Thyroid gland (tissue), 4 donors: ENCODE results near the gene TSPAN16. TPM values are rescaled to one million over a fixed set of nuclear protein-coding genes. Genes with fewer than 3 reads are reported as not detected.
A peak's percentile ranks its signal among the peaks of the same experiment; 100 is the strongest.

Source experiments
- DNase-seq, 2 donors: peaks; one replicate each; pipeline ENCODE4 v3.0.0-alpha.2; 2019
- H3K27ac ChIP-seq, 3 donors: fragments of 200-600 bp; sonication (generic); 1 replicate in 2 of 3; 2 replicates in 1 of 3; pipeline ENCODE4 v1.5.1; 2016 to 2019; ENCODE audit warnings: mild to moderate bottlenecking in 1 of 3, moderate library complexity in 1 of 3
- H3K27me3 ChIP-seq: fragments of 200-600 bp; sonication (generic); one replicate; pipeline ENCODE4 v1.5.1; 2019
- H3K36me3 ChIP-seq, 2 donors: fragments of 200-600 bp; sonication (generic); one replicate each; pipeline ENCODE4 v1.5.1; 2016 to 2019
- H3K4me1 ChIP-seq, 2 donors: fragments of 200-600 bp; sonication (generic); one replicate each; pipeline ENCODE4 v1.5.1; 2017 to 2019
- H3K4me3 ChIP-seq, 3 donors: fragments of 200-600 bp; sonication (generic); replicated peaks in 1 of 3; 1 replicate in 2 of 3; 2 replicates in 1 of 3; pipeline ENCODE4 v1.5.1; 2016; ENCODE audit warnings: mild to moderate bottlenecking in 1 of 3
- H3K9me3 ChIP-seq: fragments of 200-600 bp; sonication (generic); one replicate; pipeline ENCODE4 v1.5.1; 2017
- POLR2A ChIP-seq, 2 donors: fragments of 450-650 bp; IDR thresholded peaks; one replicate each; pipeline ENCODE4 v1.6.1; 2017; ENCODE audit warnings: antibody characterized with exemption in 2 of 2, mild to moderate bottlenecking in 2 of 2, moderate library complexity in 1 of 2
- WGBS, 2 donors: methylation state at CpG; one replicate each; pipeline ENCODE4 v1.1.5; 2017; 5-methylcytosine and 5-hydroxymethylcytosine counted together
- intact Hi-C: fragments of 100-400 bp; cut with DNase I; formaldehyde crosslinking; loops from one replicate; pipeline ENCODE4 v1.15.1; 2023
- total RNA-seq, 4 donors: library from RNA; depleted of rRNA; stranded (reverse); fragments of >200 nt; gene quantifications; one replicate each; pipeline ENCODE4 v1.2.3, GENCODE V29; 2016
- TF ChIP-seq, protein P1 (sequence below), 6 experiments: fragments of 200-600 bp in 3 of 6; fragments of 450-650 bp in 3 of 6; sonication (generic) in 3 of 6; IDR thresholded peaks; one replicate each; pipeline ENCODE4 v1.5.1; 2016 to 2019; ENCODE audit warnings: antibody characterized with exemption in 6 of 6, mild to moderate bottlenecking in 2 of 6, inconsistent platforms in 1 of 6, moderate library complexity in 1 of 6

The TSPAN16 gene
- total RNA-seq, 4 donors from 2014 or later: 0.54 TPM; not detected in 3

- H3K27ac ChIP-seq: peak overlapping the region in 1 of 3 donors; percentile 44
- H3K9me3 ChIP-seq: no peaks in the 10 kb centered on the region
- TF ChIP-seq POLR2A (IDR thresholded peaks at IDR 0.05): no peak
- TF ChIP-seq, protein P1, sequence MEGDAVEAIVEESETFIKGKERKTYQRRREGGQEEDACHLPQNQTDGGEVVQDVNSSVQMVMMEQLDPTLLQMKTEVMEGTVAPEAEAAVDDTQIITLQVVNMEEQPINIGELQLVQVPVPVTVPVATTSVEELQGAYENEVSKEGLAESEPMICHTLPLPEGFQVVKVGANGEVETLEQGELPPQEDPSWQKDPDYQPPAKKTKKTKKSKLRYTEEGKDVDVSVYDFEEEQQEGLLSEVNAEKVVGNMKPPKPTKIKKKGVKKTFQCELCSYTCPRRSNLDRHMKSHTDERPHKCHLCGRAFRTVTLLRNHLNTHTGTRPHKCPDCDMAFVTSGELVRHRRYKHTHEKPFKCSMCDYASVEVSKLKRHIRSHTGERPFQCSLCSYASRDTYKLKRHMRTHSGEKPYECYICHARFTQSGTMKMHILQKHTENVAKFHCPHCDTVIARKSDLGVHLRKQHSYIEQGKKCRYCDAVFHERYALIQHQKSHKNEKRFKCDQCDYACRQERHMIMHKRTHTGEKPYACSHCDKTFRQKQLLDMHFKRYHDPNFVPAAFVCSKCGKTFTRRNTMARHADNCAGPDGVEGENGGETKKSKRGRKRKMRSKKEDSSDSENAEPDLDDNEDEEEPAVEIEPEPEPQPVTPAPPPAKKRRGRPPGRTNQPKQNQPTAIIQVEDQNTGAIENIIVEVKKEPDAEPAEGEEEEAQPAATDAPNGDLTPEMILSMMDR (IDR thresholded peaks at IDR 0.05): no peak
- intact Hi-C loops: no loop called here
- WGBS, 2 donors: 45 to 49% methylated on average over 6 of the region's 6 CpGs
- no peaks in the 10 kb centered on the region for H3K36me3 ChIP-seq
- no peak for DNase-seq
- no peak overlapping the region for H3K4me3 ChIP-seq
- H3K4me1 ChIP-seq: peaks cover 11 to 28% of the 10 kb centered on the region in 2 donors
- no peaks in the 10 kb centered on the region for H3K27me3 ChIP-seq
Observed at GRCh38 chr19:11278670-11279069, 17.3 kb upstream of the TSPAN16 start.

DNA sequence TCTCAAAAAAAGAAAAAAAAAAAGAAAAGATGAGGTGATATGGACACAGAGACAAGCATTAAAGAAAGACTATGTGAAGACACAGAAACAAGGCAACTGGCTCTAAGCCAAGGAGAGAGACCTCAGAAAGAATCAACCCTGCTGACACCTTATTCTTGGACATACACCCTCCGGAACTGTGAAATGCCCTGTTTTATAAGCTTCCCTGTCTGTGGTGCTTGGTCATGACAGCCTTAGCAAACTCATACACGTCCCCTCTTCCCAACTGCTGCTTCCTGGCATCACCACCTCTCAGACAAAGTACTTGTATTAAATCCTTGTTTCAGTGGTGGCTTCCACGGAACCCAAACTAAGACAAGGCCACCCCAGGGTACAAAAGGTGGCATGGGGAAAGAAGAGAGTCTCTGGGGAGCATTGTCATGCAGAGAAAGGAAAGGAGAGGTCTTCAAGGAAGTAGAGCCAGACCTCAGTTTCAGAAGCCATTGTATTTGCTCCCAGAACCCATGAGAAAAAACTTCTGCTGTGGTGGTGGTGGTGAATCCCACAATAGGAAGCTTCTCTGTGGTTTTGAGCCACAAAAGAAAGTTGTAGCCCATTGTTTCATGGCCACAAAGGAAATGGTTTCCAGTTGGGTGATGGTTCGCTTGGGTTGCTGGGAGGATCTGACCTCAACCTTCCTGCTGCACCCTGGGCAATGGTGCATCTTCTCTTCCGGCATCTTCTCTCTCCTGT, 16.3 kb upstream of the TSPAN16 start:
- TF ChIP-seq POLR2A (IDR thresholded peaks at IDR 0.05): no peak
- TF ChIP-seq, protein P1 (IDR thresholded peaks at IDR 0.05): no peak
- H3K27ac ChIP-seq: no peak overlapping the region
- no peak overlapping the region for H3K4me3 ChIP-seq
- no peaks in the 10 kb centered on the region for H3K9me3 ChIP-seq
- no peaks in the 10 kb centered on the region for H3K36me3 ChIP-seq
- H3K4me1 ChIP-seq: peaks cover 21 to 38% of the 10 kb centered on the region in 2 donors
- H3K27me3 ChIP-seq: no peaks in the 10 kb centered on the region
- DNase-seq: no peak
- intact Hi-C loops: no loop called here
- WGBS, 2 donors: 79% methylated on average over 5 of the region's 5 CpGs

GRCh38 chr19:11281356-11282049, 14.5 kb upstream of the TSPAN16 start:
- DNase-seq: peak in 1 of 2 donors; percentile 41
- intact Hi-C loops: no loop called here
- TF ChIP-seq, protein P1 (IDR thresholded peaks at IDR 0.05): no peak
- no peak for TF ChIP-seq POLR2A (IDR thresholded peaks at IDR 0.05)
- WGBS, 2 donors: 76 to 77% methylated on average over 11 of the region's 11 CpGs
- Histone ChIP-seq H3K4me1 (peaks cover 24 to 32% of the 10 kb centered on the region in 2 donors), H3K9me3 (no peaks in the 10 kb centered on the region), H3K4me3 (no peak overlapping the region), H3K27me3 (no peaks in the 10 kb centered on the region), H3K27ac (no peak overlapping the region), H3K36me3 (no peaks in the 10 kb centered on the region)

- Histone ChIP-seq H3K36me3 (no peaks in the 10 kb centered on the region), H3K27ac (peak overlapping the region; percentile 73 to 91 (median 77)), H3K4me1 (peaks cover 24 to 25% of the 10 kb centered on the region in 2 donors), H3K9me3 (no peaks in the 10 kb centered on the region), H3K27me3 (no peaks in the 10 kb centered on the region), H3K4me3 (no peak overlapping the region)
- peak; percentile 63 to 65 for DNase-seq
- 26 to 32% methylated on average over 6 of the region's 6 CpGs for WGBS, 2 donors
- no peak for TF ChIP-seq POLR2A (IDR thresholded peaks at IDR 0.05)
- TF ChIP-seq, protein P1 (IDR thresholded peaks at IDR 0.05): no peak
- intact Hi-C loops: no loop called here
Observed at GRCh38 chr19:11284515-11284914, 11.4 kb upstream of the TSPAN16 start.
